NCI-H187 treated with DMSO at 0.1 percent for 48 hours (cell line): ENCODE measurements around the gene POU3F1.

ENCODE experiments used
- DNase-seq: peaks from one replicate; lab custom pipeline; 2025; lab: John Stamatoyannopoulos, UW

The POU3F1 gene

DNA sequence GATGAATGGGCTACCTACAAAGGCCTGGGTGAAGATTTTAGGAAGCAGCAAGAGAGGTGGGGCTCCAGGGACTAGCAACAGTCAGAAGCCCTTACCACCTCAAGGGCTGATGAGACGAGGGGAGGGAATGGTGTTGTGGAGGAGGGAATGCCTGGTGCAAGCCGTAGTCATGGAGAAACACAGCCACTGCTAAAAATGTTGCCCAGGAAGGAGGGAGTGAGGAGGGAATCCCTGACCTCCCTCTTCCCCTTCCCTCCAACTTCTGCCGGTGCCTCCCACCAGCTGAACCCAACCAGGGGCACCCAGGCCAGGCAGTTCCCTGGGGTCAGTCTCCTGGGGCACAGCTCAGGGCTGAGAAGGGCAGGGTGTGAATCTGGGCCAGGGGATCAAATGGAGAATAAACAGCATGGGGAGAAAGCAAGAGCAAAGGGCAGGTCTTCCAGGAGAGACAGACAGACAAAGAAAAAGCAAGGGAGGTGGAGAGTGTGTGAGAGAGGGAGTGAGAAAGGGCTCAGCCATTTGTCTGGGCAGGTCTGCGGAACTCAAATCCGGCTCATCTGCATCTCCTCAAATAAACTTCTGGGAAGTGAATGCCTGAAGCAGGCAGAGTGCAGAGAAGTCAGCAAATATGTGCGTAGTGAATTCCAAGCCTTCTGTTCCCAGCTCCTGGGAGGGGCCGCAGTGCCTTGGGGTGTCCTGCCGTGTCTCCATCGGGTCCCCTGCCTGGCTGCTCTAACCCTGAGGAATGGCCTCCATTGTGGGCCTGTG is 27.1 kb upstream of the POU3F1 start:
- no peak for DNase-seq

DNA sequence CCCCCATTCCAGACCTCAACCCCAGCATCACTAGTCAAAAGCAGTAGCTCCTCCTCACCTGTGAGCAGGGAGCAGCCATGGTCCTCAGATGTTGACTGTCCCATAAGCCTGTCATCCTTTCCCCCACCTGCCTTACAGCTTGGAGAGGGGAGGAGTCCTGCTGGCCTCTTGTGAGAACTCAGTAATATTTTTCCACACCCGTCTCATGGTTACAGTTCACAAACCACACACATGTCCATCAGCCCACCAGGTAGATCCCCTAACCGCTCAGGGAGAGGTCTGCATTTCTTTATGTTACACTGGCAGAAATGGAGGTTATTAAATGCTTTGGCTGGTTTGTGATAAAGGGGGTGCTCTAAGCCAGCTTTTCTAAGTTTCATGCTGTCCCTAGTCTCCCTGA is 26.3 kb upstream of the POU3F1 start:
- DNase-seq, result no peak

- DNase-seq, result no peak
These were observed 25.0 kb upstream of the POU3F1 start for GRCh38 chr1:38071312-38072256.

GRCh38 chr1:38068980-38069340 is 22.4 kb upstream of the POU3F1 start:
- no peak for DNase-seq

DNA sequence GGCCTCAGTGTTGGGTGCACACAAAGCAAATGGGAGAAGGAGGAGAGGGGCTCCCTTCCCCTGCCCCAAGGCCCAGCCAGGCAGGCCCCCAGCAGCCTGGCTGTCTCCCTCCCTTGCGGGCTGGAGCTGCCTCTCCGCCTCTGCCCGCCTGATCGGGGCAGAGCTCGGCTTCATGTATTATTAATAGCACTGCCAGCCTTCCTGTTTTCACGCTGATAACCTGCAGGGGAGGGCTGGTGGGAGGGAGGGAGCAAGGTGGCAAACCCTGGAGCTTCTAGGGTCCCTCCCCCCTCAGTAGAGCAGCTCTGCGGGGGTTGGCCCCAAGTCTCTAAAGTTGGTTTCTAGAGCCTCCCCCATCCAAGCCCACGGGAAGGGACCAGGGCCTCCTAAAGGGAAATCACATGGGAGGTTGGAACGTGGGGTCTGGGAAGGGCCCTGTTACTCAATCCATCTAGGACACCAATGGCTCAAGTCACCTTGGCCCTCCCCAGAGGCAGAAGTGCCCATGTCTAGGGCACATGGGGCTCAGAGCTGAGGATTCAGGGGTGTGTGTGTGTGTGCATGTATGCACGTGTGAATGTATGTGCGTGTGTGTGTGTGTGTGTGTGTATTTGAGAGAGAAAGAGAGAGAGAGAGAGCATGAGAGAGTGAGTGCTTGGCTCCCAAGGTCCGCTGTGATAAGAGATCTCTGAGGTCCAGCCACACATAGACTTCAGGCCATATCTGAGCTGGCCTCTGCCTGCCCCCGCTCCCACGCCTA is 21.8 kb upstream of the POU3F1 start:
- no peak for DNase-seq

- no peak for DNase-seq
These were observed 17.8 kb upstream of the POU3F1 start for GRCh38 chr1:38064197-38064903.

GRCh38 chr1:38063616-38064015 is 17.0 kb upstream of the POU3F1 start:
- DNase-seq, result no peak

- DNase-seq, result no peak
These were observed 16.0 kb upstream of the POU3F1 start for GRCh38 chr1:38062361-38063288.

GRCh38 chr1:38061883-38062328 is 15.3 kb upstream of the POU3F1 start:
- DNase-seq, result no peak

- no peak for DNase-seq
These were observed 14.7 kb upstream of the POU3F1 start for GRCh38 chr1:38061290-38061689.

- DNase-seq, result no peak
These were observed 13.9 kb upstream of the POU3F1 start for GRCh38 chr1:38060498-38060897.

DNA sequence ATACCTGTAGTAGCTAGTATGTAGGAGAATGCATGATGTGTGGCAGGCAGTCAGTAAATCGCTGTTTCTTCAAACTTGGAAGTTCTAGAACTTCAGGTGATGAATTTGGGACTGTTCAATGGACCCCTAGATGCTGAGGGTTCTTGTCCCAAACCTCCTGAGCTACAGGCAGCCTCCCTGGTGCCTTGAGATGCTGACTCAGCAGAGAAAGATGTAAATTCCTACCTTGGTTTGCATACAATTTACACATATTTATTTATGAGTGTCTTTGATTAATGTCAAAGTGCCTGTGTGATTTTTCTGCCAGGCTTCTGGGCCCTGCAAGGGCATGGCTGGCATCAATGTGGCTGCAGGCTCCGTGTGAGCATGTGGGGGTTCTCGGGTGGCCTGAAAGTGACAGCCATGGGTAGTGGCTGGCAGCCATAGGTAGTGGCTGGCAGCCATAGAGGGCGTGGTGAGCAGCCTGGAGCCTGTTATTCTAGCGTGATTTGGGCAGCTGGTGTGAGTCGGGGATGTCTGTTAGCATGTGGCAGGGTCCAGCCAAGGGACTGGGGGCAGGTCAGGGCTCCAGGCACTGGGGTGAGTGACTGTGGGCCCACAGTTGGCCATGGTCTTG is 13.2 kb upstream of the POU3F1 start:
- DNase-seq, result no peak

DNA sequence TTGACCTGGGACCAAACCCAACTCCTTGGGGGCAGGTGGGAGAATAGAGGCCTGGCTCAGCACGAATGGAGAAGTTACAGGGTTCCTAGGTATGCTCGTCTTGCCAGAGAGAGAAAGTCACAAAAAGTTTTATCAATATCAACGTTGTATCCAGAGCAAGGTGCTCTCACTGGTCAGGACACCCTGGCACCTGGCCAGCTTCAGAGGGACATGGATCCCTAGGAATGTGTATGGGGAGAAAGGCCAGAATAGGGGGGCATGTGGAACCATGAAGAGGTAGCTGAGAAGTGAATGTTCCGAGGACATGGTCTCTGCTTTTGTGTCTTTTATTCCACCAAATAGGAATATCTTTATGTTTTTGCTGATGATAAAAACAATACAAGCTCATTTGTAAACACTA is 9.4 kb upstream of the POU3F1 start:
- no peak for DNase-seq

- DNase-seq, result no peak
These were observed 8.8 kb upstream of the POU3F1 start for GRCh38 chr1:38055398-38055797.

DNA sequence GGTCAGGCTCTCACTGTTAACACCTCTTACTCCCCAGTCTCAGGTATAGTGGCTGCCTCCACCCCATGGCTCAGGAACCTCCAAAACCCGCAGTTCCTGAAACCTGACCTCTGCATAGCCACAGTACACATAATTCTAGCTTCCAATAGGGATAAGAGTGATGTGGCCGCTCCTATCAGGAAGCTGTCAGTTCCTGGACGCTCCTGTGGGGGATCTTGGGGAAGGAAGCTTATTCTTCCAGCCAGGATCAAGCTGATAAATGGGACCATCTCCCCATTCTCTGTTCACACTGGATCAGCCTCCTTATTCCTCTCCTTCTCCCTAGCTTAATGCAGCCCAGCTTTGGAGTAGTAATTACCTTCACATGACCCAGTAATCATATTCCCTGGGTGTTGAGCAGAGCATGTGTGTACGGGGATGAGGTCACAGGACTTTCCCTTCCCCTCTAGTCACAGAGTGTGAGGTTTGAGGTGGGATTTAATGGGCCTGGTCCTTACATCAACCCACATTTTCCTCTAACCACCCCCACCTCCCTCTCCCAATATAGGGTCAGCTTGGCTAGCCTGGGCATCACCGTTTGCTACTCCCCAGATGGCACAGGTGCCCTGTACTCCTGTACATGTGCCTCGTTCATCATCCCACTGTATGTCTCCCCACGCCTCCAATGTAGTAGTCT is 7.0 kb upstream of the POU3F1 start:
- no peak for DNase-seq

- DNase-seq, result no peak
These were observed 6.3 kb upstream of the POU3F1 start for GRCh38 chr1:38052750-38053415.

DNA sequence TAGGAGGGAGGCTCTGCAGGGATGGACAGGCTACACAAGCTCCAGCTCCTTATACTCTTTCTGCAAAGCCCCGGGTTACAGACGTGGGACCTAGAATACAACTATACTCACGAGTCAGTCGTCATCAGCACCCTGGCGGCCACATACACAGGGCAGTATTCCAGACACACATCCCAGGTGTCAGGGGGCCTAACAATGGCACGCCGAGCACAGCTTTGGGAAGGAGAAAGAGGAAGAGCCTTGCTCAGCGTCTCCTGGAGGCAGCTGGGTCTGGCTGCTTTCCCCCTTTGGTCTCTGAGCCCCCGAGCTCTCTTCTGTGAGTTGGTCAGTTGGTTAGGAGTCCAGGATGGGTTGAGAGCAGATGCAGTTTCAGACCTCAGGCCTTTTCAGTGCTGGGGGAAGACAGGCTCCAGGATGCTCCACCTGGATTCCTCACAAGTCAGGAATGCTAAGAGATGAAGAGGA is 4.5 kb upstream of the POU3F1 start:
- DNase-seq, result no peak

GRCh38 chr1:38050397-38051078 is 3.9 kb upstream of the POU3F1 start:
- DNase-seq, result no peak
